Measurements from ENCODE around the gene OR5K4. TPM values are rescaled to one million over a fixed set of nuclear protein-coding genes. Genes with fewer than 3 reads are reported as not detected.
"Not testable (repeated sequence)": the region's sequence is repeated elsewhere in the genome, so short reads cannot be mapped to it uniquely, and the experiment has no call there.

OR5K4 gene
- total RNA-seq, 1 experiment from 2014 or later = not detected

DNA sequence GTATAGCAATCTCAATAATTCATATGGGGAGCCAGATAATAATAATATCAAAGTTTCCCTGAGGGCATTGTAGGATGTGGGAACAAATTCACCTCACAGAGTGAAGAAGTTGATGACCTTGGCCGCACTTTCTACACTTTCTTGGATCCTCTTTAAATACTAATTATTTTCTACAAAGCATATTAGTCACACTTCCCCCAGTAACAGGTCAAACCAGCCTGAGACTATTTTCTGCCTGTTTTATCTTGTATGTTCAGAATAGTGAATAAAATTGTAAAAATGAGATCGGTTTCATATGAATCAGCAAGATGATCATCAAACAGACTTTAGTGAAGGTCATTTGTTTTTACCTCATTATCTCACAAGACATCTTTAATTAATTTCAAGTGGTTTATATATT lies 34.5 kb downstream of the OR5K4 start:
- Mint-ChIP-seq H3K4me3 (ENCODE audit: unreplicated experiment) (no peak overlapping the region), H3K27me3 (ENCODE audit: insufficient read depth, unreplicated experiment) (no peaks in the 10 kb centered on the region), H3K36me3 (ENCODE audit: insufficient read depth, unreplicated experiment) (no peaks in the 10 kb centered on the region), H3K27ac (ENCODE audit: low read depth, unreplicated experiment) (no peak overlapping the region), H3K9me3 (ENCODE audit: unreplicated experiment) (no peaks in the 10 kb centered on the region), H3K4me1 (ENCODE audit: insufficient read depth, unreplicated experiment) (no peaks in the 10 kb centered on the region)
- no peak for DNase-seq (ENCODE audit: unreplicated experiment)
- TF ChIP-seq, protein P1, sequence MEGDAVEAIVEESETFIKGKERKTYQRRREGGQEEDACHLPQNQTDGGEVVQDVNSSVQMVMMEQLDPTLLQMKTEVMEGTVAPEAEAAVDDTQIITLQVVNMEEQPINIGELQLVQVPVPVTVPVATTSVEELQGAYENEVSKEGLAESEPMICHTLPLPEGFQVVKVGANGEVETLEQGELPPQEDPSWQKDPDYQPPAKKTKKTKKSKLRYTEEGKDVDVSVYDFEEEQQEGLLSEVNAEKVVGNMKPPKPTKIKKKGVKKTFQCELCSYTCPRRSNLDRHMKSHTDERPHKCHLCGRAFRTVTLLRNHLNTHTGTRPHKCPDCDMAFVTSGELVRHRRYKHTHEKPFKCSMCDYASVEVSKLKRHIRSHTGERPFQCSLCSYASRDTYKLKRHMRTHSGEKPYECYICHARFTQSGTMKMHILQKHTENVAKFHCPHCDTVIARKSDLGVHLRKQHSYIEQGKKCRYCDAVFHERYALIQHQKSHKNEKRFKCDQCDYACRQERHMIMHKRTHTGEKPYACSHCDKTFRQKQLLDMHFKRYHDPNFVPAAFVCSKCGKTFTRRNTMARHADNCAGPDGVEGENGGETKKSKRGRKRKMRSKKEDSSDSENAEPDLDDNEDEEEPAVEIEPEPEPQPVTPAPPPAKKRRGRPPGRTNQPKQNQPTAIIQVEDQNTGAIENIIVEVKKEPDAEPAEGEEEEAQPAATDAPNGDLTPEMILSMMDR (IDR thresholded peaks at IDR 0.05; ENCODE audit: unreplicated experiment) = no peak
- BruUV-seq (replicated peaks) = no TSS peak
- POLR2A ChIA-PET = interaction anchor here (0.6 kb wide), 1 partner anchor 44 kb away, joined by 3 read pairs; no protein-coding TSS in a partner anchor
- intact Hi-C loops (cut with micrococcal nuclease) = no loop called here
- CTCF ChIA-PET = interaction anchor here (0.6 kb wide), 1 partner anchor 63 kb away, joined by 3 read pairs; no protein-coding TSS in a partner anchor

DNA sequence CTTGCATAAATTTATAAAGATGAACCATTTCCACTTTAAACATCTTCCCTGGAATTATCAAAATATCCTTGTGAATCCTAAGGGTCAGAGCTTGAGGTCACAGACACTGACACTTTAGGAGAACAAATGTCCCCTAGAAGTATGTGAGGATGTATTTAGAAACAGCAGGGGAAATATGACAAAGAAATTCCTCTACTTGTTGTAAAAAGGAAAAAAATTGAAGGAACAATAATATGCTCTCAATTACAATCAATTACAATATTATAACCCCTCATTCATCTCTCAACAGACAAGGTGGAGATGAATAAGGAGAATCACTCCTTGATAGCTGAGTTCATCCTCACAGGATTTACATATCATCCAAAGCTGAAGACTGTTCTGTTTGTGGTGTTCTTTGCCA lies 36.7 kb downstream of the OR5K4 start, which contains the start of gene OR5K3:
OR5K3 (plus strand) TSS at position 301 of the 400 bp plus-strand sequence; CDS start at position 301, 0 bp downstream.
- CTCF ChIA-PET = interaction anchor here (0.5 to 0.6 kb wide), 2 partner anchors 31 to 149 kb away, joined by 3 to 4 read pairs; no protein-coding TSS in a partner anchor
- no peaks in the 10 kb centered on the region for H3K4me1 Mint-ChIP-seq (ENCODE audit: insufficient read depth, unreplicated experiment)
- intact Hi-C loops (cut with micrococcal nuclease) = no loop called here
- no TSS peak for BruUV-seq (replicated peaks)
- H3K9me3 Mint-ChIP-seq (ENCODE audit: unreplicated experiment) = no peaks in the 10 kb centered on the region
- no peak within 1 kb of the TSS for H3K27ac Mint-ChIP-seq (ENCODE audit: low read depth, unreplicated experiment)
- peaks cover 12% of the 10 kb centered on the region for H3K27me3 Mint-ChIP-seq (ENCODE audit: insufficient read depth, unreplicated experiment)
- no peaks in the 10 kb centered on the region for H3K36me3 Mint-ChIP-seq (ENCODE audit: insufficient read depth, unreplicated experiment)
- TF ChIP-seq, protein P1 (IDR thresholded peaks at IDR 0.05; ENCODE audit: unreplicated experiment) = no peak
- DNase-seq (ENCODE audit: unreplicated experiment) = no peak
- POLR2A ChIA-PET = no interaction called here
- no peak within 1 kb of the TSS for H3K4me3 Mint-ChIP-seq (ENCODE audit: unreplicated experiment)

DNA sequence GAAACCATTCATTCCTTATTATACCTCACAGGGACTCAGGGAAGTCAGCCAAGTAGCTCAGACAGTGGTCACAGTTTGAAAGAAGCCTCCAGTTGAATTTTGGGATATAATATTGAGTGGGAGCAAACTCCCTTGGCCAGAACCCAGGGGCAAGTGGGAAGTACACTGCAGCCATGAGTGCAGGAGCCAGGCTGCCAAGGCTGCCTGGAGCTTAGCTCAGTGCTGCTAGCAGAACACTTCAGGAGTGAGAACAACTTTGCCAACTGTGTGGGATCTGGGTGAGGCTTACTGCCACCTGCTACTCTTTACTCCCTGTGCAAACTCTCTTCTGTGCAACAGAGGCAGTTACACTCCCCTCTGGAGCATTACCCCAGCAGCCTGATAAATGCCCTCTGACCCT lies 41.4 kb downstream of the OR5K4 start:
- BruUV-seq (replicated peaks) = no TSS peak
- no peak overlapping the region for H3K4me3 Mint-ChIP-seq (ENCODE audit: unreplicated experiment)
- TF ChIP-seq, protein P1 (IDR thresholded peaks at IDR 0.05; ENCODE audit: unreplicated experiment) = no peak
- no peak for DNase-seq (ENCODE audit: unreplicated experiment)
- POLR2A ChIA-PET = no interaction called here
- H3K36me3 Mint-ChIP-seq (ENCODE audit: insufficient read depth, unreplicated experiment) = no peaks in the 10 kb centered on the region
- peaks cover 12% of the 10 kb centered on the region for H3K27me3 Mint-ChIP-seq (ENCODE audit: insufficient read depth, unreplicated experiment)
- intact Hi-C loops (cut with micrococcal nuclease) = no loop called here
- peaks cover 14% of the 10 kb centered on the region for H3K9me3 Mint-ChIP-seq (ENCODE audit: unreplicated experiment)
- H3K27ac Mint-ChIP-seq (ENCODE audit: low read depth, unreplicated experiment) = no peak overlapping the region
- no peaks in the 10 kb centered on the region for H3K4me1 Mint-ChIP-seq (ENCODE audit: insufficient read depth, unreplicated experiment)
- CTCF ChIA-PET = interaction anchor here (0.5 to 1.1 kb wide), 5 partner anchors 29 to 642 kb away, joined by 3 to 4 read pairs (median 3); no protein-coding TSS in a partner anchor

DNA sequence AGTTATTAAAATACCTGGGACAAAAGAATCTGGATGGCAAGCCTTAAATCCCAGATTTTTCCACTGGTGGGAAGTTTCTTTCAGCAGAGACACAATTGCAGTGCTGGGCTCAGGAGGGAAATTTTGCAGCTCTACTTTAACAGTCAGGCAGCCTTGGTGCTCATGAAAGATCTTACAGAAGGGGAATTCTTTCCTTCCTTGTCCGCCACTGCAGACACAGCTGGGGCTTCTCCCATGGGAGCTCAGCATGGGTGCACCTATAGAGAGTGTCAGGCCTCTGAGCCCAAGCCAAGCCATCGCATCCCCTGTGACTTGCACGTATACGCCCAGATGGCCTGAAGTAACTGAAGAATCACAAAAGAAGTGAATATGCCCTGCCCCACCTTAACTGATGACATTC lies 42.8 kb downstream of the OR5K4 start:
- POLR2A ChIA-PET; CTCF ChIA-PET; H3K4me3 Mint-ChIP-seq (ENCODE audit: unreplicated experiment); H3K4me1 Mint-ChIP-seq (ENCODE audit: insufficient read depth, unreplicated experiment); H3K36me3 Mint-ChIP-seq (ENCODE audit: insufficient read depth, unreplicated experiment); H3K27ac Mint-ChIP-seq (ENCODE audit: low read depth, unreplicated experiment); intact Hi-C loops (cut with micrococcal nuclease); BruUV-seq (replicated peaks); DNase-seq (ENCODE audit: unreplicated experiment): not testable (repeated sequence)
- H3K27me3 Mint-ChIP-seq (ENCODE audit: insufficient read depth, unreplicated experiment) = peaks cover 12% of the 10 kb centered on the region
- H3K9me3 Mint-ChIP-seq (ENCODE audit: unreplicated experiment) = peaks cover 22% of the 10 kb centered on the region
